ENCODE results near the gene GMFB.

GRCh38 chr14:54481695-54482094, 7.1 kb downstream of the GMFB start:
- TF ChIP-seq ZNF274 (IDR thresholded peaks at IDR 0.05; ENCODE audit: low read depth, low read length) (no peak), EZH2 (IDR thresholded peaks at IDR 0.05) (no peak)
